Neural cell (in vitro differentiated cells): ENCODE results near the gene ARHGEF39.

Experiments used
- CTCF ChIP-seq: fragments of 450-650 bp; IDR thresholded peaks from 2 replicates; pipeline ENCODE4 v1.5.1; 2014; ENCODE audit warnings: antibody characterized with exemption, mild to moderate bottlenecking, moderate library complexity; ENCODE audit not compliant: poor library complexity, severe bottlenecking
- EZH2 ChIP-seq: fragments of 200-600, 300-800 bp; shearing (Covaris generic), sonication (generic); IDR thresholded peaks from 2 replicates; pipeline ENCODE4 v1.6.1; 2014; ENCODE audit warnings: antibody characterized with exemption, low read length, borderline replicate concordance, mild to moderate bottlenecking; ENCODE audit not compliant: insufficient read depth, poor library complexity, severe bottlenecking

- TF ChIP-seq CTCF = no peak
- TF ChIP-seq EZH2 = no peak
Measured at GRCh38 chr9:35612843-35613242, 52.2 kb downstream of the ARHGEF39 start.
